HG03280 (cell line): ENCODE data around the gene ADCY9.
"Not testable (repeated sequence)": the region's sequence is repeated elsewhere in the genome, so short reads cannot be mapped to it uniquely, and the experiment has no call there.

Experiments used
- ATAC-seq: cut with Tn5 transposase; IDR thresholded peaks from one replicate; pipeline ENCODE4 v1.9.1; 2021; ENCODE audit warnings: mild to moderate bottlenecking, moderate library complexity; ENCODE audit not compliant: unreplicated experiment

ADCY9 gene

DNA sequence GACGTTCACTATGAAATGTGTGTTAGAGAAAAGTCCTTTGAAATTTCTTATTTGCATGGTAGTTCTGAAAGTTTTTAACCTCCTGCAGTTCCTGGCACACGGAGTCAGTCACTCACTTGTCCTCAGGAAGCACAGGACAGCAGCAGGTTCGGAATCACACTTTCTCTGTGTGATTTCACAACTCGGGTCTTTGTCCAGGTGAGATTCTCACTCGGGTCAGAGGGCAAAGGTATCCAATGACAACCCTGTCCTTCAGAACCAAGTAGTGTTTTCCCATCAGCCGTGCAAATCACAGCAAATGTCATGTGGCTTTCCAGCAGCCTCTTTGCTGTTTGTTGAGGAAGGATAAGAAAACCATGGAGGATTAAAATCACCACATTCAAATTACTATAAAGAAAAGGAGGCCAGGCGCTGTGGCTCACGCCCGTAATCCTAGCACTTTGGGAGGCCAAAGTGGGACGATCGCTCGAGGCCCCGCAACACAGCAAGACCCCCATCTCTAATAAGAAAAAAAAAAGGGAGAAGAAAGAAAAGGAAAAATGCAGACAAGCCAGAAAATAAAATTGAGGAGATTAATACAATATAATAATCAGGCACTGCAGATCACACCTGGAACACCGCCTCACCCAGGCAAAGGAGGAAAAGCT lies 22.0 kb downstream of the ADCY9 start:
- no peak for ATAC-seq

DNA sequence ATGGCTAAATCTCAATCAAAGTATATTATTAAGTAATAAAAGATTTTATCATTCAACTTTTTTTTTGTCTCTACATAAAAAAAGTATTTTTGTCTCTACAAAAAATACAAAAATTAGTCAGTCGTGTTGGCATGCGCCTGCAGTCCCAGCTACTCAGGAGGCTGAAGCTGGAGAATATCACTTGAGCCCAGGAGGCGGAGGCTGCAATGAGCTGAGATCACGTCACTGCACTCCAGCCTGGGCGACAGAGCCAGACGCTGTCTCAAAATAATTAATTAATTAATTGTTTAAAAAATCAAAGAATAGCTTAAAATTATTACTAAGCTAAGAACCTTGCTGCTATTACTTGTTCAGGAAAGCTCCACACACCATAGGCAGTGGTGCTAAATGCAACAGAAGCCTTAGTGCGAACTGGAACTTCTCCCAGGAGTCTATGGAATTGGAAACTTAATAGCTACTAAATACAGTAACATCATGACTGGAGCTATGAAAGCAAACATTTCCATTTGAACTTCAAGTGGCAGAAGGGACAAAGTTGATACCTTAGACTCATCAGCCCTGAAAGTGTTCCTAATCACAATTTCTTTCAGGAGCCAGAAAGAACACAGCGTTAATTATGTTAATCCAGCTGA lies 22.6 kb downstream of the ADCY9 start:
- no peak for ATAC-seq

DNA sequence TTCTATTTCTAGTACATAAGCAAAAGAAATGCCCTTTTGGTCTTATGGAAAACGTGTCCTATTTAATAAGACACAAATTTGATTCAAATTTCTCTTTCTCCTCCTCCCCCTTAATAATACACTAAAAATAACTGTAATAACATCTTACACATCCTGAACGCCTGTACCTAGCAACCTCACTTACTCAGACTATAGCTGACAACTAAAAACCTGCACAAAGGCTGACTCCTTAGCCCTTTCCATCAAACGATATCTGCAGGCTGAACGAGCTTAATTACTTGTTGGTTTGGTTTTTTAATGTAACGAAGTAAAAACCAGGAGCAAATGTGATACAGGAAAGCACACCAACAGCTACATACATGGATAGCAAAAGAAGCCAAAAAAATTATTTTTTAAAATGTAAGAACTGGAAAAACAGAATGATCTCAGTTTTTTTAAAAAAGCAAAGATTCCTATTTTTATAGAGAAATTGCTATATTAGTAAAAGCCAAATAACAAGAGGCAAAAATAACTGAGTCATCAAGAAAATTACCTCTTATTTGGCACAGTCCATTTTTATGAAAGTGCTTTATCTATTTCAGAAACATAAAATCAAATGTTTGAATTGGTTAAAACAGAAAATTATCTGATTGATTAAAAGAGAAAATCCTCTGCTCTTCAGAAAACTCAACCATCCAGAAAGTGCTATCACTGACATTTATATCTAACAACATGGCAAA lies 23.5 kb downstream of the ADCY9 start:
- ATAC-seq = no peak

DNA sequence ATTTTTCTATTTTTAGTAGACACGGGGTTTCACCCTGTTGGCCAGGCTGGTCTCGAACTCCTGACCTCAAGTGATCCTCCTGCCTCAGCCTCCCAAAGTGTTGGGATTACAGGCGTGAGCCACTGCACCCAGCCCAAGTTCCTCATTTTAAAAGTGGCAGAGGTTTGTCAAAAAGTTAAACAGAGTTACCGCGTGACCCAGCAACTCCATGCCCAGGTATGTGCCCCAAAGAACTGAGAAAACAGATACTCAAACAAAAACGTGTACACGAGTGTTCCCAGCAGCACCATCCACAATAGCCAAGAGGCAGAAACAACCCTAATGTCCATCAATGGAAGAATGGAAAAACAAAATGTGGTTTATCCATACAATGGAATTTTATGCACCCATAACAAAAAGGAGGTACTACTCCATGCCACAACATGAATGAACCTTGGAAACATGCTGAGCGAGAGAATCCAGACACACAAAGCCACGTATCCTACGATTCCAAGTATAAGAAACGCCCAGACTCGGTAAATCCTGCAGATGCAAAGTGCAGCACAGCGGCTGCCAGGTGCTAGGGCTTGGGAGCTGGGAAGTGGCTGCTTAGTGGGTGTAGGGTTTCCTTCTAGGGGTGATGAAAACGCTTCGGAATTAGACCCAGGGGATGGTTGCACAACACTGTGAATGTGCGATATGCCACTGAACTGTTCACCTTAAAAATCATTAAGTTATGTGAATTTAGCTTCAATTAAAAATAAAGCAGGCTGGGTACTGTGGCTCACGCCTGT lies 24.8 kb downstream of the ADCY9 start:
- no peak for ATAC-seq

- no peak for ATAC-seq
Observed at GRCh38 chr16:4090351-4090851, 25.8 kb downstream of the ADCY9 start.

DNA sequence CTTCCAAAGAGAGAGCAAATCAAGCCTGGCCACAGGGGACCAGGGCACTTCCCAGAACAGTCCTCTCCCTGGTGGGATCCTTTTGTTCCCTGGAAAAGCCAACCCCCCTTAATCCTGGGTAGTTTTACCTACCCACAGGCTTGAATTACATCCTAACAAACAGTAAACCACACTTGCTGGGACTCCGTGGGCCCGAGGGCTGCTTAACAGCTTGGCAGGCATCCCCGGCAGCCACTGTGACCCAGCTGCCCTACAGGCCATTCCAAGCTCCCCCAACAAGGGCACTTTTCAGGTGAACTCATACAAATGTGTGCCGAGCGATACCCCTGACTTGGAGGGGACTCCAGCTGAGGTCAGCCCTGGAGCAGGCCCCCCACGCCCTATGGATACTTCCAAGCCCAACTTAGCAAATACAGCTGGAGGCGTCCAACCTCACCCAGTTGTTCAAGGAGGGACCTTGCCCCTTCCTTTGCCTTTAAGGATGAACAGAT lies 26.4 kb downstream of the ADCY9 start:
- no peak for ATAC-seq

DNA sequence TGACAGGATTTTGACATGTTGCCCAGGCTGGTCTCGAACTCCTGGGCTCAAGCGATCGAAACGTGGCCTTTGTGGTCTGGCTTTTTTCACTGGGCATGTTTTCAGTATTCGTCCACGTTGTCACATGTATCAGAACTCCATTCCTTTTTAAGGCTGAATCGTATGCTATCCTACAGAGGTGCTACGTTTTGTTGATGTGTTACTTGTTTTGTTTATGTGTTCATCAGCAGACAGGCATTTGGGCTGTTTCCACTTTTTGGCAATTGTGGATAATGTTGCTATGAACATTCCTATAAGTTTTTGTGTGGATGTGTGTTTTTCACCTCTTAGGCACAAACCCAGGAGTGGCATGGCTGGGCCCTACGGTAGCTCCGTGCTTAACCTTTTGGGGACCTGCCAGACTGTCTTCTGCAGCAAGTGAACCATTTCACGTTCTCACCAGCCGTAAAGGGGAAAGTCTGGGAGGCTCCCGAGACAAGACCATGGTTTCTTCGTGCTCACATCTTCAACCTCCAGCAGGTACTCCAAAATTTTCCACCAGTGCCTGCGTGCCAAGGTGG lies 26.9 kb downstream of the ADCY9 start:
- no peak for ATAC-seq

- no peak for ATAC-seq
Observed at GRCh38 chr16:4087990-4088577, 28.2 kb downstream of the ADCY9 start.

DNA sequence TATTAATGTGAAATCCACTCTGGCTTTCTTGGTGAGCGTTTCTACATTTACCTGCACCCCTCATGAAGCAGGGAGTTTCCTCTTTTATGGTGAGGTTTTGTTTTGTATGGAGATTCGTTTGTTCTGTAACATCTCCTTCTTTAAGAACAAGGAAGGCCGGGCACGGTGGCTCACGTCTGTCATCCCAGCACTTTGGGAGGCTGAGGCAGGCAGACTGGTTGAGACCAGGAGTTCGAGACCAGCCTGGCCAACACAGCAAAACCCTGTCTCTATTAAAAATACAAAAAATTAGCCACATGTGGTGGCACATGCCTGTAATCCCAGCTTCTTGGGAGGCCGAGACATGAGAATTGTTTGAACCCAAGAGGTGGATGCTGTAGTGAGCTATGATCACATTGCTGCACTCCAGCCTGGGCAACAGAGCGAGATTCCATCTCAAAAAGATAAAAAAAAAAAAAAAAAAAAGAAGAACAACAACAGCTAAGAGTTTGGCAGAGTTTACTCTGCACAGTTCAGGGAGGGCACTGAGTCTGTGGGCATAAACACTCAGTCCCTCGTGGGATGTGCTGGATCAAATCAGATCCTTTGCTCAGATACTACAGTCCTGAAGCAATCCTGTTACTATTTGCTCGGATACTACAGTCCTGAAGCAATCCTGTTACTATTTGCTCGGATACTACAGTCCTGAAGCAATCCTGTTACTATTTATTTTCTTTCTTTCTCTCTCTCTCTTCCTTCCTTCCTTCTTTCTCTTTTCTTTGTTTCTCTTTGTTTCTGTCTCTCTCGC lies 28.9 kb downstream of the ADCY9 start:
- ATAC-seq = no peak

- no peak for ATAC-seq
Observed at GRCh38 chr16:4086153-4086552, 30.1 kb downstream of the ADCY9 start.

- no peak for ATAC-seq
Observed at GRCh38 chr16:4085405-4085970, 30.8 kb downstream of the ADCY9 start.

GRCh38 chr16:4083347-4083870 lies 32.8 kb downstream of the ADCY9 start:
- ATAC-seq = no peak

DNA sequence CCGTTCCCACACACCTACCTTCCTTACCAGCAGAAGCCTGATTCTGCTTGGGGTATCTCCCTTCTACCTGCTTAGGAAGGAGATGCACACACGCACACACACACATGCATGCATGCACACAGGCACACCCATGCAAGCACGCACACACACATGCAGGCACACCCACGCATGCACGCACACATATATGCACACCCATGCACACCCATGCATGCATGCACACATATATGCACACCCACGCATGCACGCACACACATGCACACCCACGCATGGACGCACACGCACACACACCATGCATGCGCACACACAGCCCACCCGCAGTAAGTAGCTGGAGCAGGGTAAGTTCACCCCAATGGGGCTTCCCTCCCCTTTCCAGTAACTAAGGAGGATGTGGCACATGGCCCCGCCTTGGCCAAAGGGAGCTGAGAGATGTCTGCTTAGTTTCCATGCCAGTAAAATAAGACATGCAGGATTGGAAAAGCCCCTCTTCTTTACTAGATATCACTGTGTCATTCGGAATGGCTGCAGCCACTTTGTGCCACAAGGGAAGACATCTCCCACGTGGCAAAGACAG lies 33.7 kb downstream of the ADCY9 start:
- ATAC-seq = no peak

DNA sequence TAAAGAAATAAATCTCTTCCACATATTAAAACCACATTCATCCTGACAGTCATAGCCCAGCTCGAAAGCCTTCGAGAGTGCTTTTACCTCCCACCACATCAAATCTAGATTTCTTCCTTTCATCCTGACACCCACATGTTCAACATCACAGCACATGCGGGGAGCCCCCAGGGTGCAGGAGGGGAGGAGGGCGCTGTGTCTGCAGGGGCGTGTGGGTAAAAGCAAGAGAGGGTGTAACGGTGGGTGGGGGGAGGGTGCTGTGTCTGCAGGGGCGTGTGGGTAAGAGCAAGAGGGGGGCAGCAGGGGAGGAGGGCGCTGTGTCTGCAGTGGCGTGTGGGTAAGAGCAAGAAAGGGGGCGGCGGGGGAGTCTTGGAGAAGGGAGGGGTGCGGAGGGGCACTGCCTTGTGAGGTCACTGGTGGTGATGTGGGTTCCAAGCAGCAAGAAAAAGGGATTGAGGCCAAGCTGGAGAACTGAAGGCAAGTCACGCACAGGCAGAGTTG lies 34.7 kb downstream of the ADCY9 start:
- no peak for ATAC-seq

- no peak for ATAC-seq
Observed at GRCh38 chr16:4081047-4081446, 35.2 kb downstream of the ADCY9 start.

GRCh38 chr16:4077174-4077649 lies 39.0 kb downstream of the ADCY9 start:
- no peak for ATAC-seq

DNA sequence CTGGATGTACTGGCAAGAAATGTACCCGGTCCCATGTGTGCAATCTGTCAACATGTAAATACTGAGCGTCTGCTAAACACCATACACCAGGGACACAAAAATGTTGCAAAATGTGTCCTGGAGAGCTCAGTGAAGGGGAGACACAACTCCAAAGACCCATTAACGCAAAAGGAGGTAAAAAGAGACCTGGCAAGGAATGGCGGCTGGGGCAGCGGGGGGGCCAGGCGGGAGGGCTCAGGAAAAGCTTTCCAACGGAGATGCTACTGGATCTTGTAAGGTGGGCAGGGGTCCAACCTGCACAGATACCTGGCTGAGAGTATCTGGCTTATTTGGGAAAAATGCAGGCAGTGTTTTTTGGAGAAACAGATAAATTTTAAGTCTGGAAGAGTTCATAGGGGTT lies 40.7 kb downstream of the ADCY9 start:
- ATAC-seq = no peak

GRCh38 chr16:4073150-4073549 lies 43.1 kb downstream of the ADCY9 start:
- ATAC-seq = not testable (repeated sequence)
